HepG2 (cell line): ENCODE measurements around the gene EIF6. TPM values are rescaled to one million over a fixed set of nuclear protein-coding genes. Genes with fewer than 3 reads are reported as not detected.

Experiments
- ATAC-seq: fragments of 200-7000 bp; cut with Tn5 transposase; 3 replicates; pipeline ENCODE4 v1.9.1; 2020; ENCODE audit warnings: mild to moderate bottlenecking, moderate library complexity
- BruUV-seq: library from RNA; stranded (reverse); fragments of 400-500 nt; replicated peaks from 2 replicates; lab custom pipeline; 2021; lab: Mats Ljungman, UMichigan
- CTCF ChIA-PET: fragments of 300-600 bp; formaldehyde crosslinking; extraction: SDS; loops from one replicate; lab custom pipeline; 2021; ENCODE audit warnings: low total read pairs, inconsistent platforms, low intra/inter-chr PET ratio; lab: Yijun Ruan, JAX
- POLR2A ChIA-PET: fragments of 350-600 bp; sonication (Branson Sonifier 250); formaldehyde crosslinking; loops from one replicate; lab custom pipeline; 2020; ENCODE audit warnings: antibody characterized with exemption, inconsistent platforms; lab: Yijun Ruan, JAX
- DNase-seq: peaks from one replicate; pipeline ENCODE4 v3.0.0-alpha.2; 2015; ENCODE audit warnings: low spot score
- FAIRE-seq: peaks from 3 replicates; lab custom pipeline; 2011; peaks lifted over from hg19 to GRCh38; lab: Jason Lieb, UNC
- H2AFZ ChIP-seq: one replicate; pipeline ENCODE4 v1.6.1; 2011; ENCODE audit warnings: low read length, inconsistent platforms
- H3K27ac ChIP-seq: fragments of 300-600 bp; 3 replicates; pipeline ENCODE4 v1.8.0; 2011; ENCODE audit warnings: mixed run types, mild to moderate bottlenecking, mixed read lengths, low read length, inconsistent platforms; ENCODE audit not compliant: insufficient read depth; ENCODE audit errors: extremely low read length
- H3K27me3 ChIP-seq, 2 experiments: fragments of 200-600 bp in 1 of 2; 2 replicates in 1 of 2; 3 replicates in 1 of 2; pipeline versions ENCODE4 v1.6.0 to v1.8.0; 2011; ENCODE audit warnings: low read length in 2 of 2, mild to moderate bottlenecking in 2 of 2, moderate library complexity in 2 of 2, inconsistent platforms in 1 of 2; ENCODE audit not compliant: insufficient read depth in 2 of 2, control insufficient read depth in 1 of 2
- H3K36me3 ChIP-seq, 2 experiments: fragments of 200-600 bp in 1 of 2; replicated peaks in 1 of 2; 2 replicates in 1 of 2; 3 replicates in 1 of 2; pipeline versions ENCODE4 v1.5.1 to v1.8.0; 2011; ENCODE audit warnings: low read length in 2 of 2, inconsistent platforms in 1 of 2; ENCODE audit not compliant: insufficient read depth in 2 of 2, control insufficient read depth in 1 of 2
- H3K4me1 ChIP-seq: 2 replicates; pipeline ENCODE4 v1.5.1; 2012; ENCODE audit warnings: low read length, inconsistent platforms; ENCODE audit not compliant: insufficient read depth
- H3K4me2 ChIP-seq: 2 replicates; pipeline ENCODE4 v1.6.0; 2011; ENCODE audit warnings: low read depth, low read length, inconsistent platforms
- H3K4me3 ChIP-seq, 3 experiments: fragments of 200-600 bp in 1 of 3; sonication (generic), shearing (Covaris generic) in 1 of 3; replicated peaks in 1 of 3; 2 replicates each; pipeline ENCODE4 v1.5.1; 2011 to 2016; ENCODE audit warnings: low read length in 3 of 3, inconsistent platforms in 2 of 3, low read depth in 2 of 3, mild to moderate bottlenecking in 2 of 3, control low read depth in 1 of 3, mixed read lengths in 1 of 3; ENCODE audit not compliant: insufficient read depth in 1 of 3
- H3K79me2 ChIP-seq: one replicate; pipeline ENCODE4 v1.6.1; 2011; ENCODE audit warnings: low read length, inconsistent platforms; ENCODE audit not compliant: insufficient read depth
- H3K9ac ChIP-seq: 2 replicates; pipeline ENCODE4 v1.6.0; 2011; ENCODE audit warnings: mild to moderate bottlenecking, low read depth, low read length, inconsistent platforms; ENCODE audit not compliant: insufficient read depth
- H3K9me3 ChIP-seq: 2 replicates; pipeline ENCODE4 v1.5.1; 2012; ENCODE audit warnings: mild to moderate bottlenecking, low read length
- H4K20me1 ChIP-seq: 2 replicates; pipeline ENCODE4 v1.6.0; 2011; ENCODE audit warnings: inconsistent platforms, mild to moderate bottlenecking, low read length, moderate library complexity; ENCODE audit not compliant: insufficient read depth
- CCDC6 ChIP-seq: sonication (generic); formaldehyde crosslinking; IDR thresholded peaks from 2 replicates; pipeline ENCODE4 v1.8.1; 2022; ENCODE audit warnings: mild to moderate bottlenecking, missing genetic modification reagents, moderate library complexity
- ETV5 ChIP-seq: IDR thresholded peaks from 2 replicates; pipeline ENCODE4 v1.6.1; 2018; ENCODE audit warnings: missing biosample characterization, missing genetic modification reagents, inconsistent platforms, borderline replicate concordance
- HDAC2 ChIP-seq: sonication (generic); formaldehyde crosslinking; IDR thresholded peaks from 2 replicates; pipeline ENCODE4 v1.4.0; 2020; ENCODE audit warnings: missing genetic modification reagents
- HNRNPL ChIP-seq: fragments of 200-400 bp; formaldehyde crosslinking; IDR thresholded peaks from 2 replicates; pipeline ENCODE4 v1.6.1; 2017; ENCODE audit warnings: mild to moderate bottlenecking, low read depth, low read length
- NFE2L1 ChIP-seq: sonication (generic); formaldehyde crosslinking; IDR thresholded peaks from 2 replicates; pipeline ENCODE4 v1.4.0; 2020; ENCODE audit warnings: missing genetic modification reagents, mild to moderate bottlenecking, borderline replicate concordance
- ZNF589 ChIP-seq: sonication (generic); formaldehyde crosslinking; conservative IDR thresholded peaks from 2 replicates; pipeline ENCODE4 v1.8.0; 2022; ENCODE audit warnings: mild to moderate bottlenecking, moderate library complexity, missing genetic modification reagents
- ZNF709 ChIP-seq: sonication (generic); formaldehyde crosslinking; IDR thresholded peaks from 2 replicates; pipeline ENCODE4 v1.5.0; 2020; ENCODE audit warnings: mild to moderate bottlenecking, missing genetic modification reagents
- ZNF768 ChIP-seq: sonication (generic); formaldehyde crosslinking; IDR thresholded peaks from 2 replicates; pipeline ENCODE4 v1.4.0; 2020; ENCODE audit warnings: missing genetic modification reagents
- ZNF773 ChIP-seq: sonication (generic); formaldehyde crosslinking; IDR thresholded peaks from 2 replicates; pipeline ENCODE4 v1.4.0; 2020; ENCODE audit warnings: missing genetic modification reagents, borderline replicate concordance
- WGBS: methylation state at CpG from one replicate; pipeline ENCODE4 v1.1.6; 2017; ENCODE audit warnings: low lambda C conversion rate; 5-methylcytosine and 5-hydroxymethylcytosine counted together
- in situ Hi-C: cut with HindIII; loops from 2 replicates; pipeline ENCODE4 v1.10.0; 2017; ENCODE audit warnings: low pct_unique_long_range_greater_than_20kb; ENCODE audit not compliant: extremely low pct_ligation_motif_present
- intact Hi-C: fragments of 100-400 bp; cut with micrococcal nuclease; formaldehyde crosslinking; loops from one replicate; pipeline ENCODE4 v1.10.0; 2022; ENCODE audit not compliant: unreplicated experiment
- polyA plus RNA-seq, 8 experiments: library from polyadenylated mRNA; depleted of rRNA in 3 of 8; stranded (reverse) in 7 of 8; unstranded in 1 of 8; fragments of >200 nt; fragmentation: Illumina TruSeq in 4 of 8; extraction: Trizol in 4 of 8; gene quantifications; 2 replicates each; pipeline versions ENCODE4 v1.2.1 to v1.2.3, GENCODE V29; 2011 to 2016; ENCODE audit warnings: low read depth in 4 of 8, missing spikeins in 1 of 8, mixed read lengths in 1 of 8; ENCODE audit not compliant: insufficient read depth in 1 of 8
- total RNA-seq, 5 experiments: library from RNA; depleted of rRNA; stranded (reverse); fragments of >200 nt; fragmentation: Illumina TruSeq; extraction: Trizol; gene quantifications; 2 replicates each; pipeline ENCODE4 v1.2.3, GENCODE V29; 2016; ENCODE audit warnings: low read depth in 1 of 5
- TF ChIP-seq, protein P1 (sequence below): IDR thresholded peaks from 2 replicates; pipeline ENCODE4 v1.6.1; 2016; ENCODE audit warnings: low read depth, control low read depth
- TF ChIP-seq, protein P2 (sequence below): sonication (generic); formaldehyde crosslinking; IDR thresholded peaks from 2 replicates; pipeline ENCODE4 v1.4.0; 2020; ENCODE audit warnings: mild to moderate bottlenecking, missing genetic modification reagents
- TF ChIP-seq, protein P3 (sequence below): IDR thresholded peaks from 2 replicates; pipeline ENCODE4 v1.6.1; 2016; ENCODE audit warnings: control low read depth
- TF ChIP-seq, protein P4 (sequence below): IDR thresholded peaks from 2 replicates; pipeline ENCODE4 v1.6.1; 2012; ENCODE audit warnings: low read depth, low read length, improper control_type of control experiment
- TF ChIP-seq, protein P5 (sequence below): sonication (generic); formaldehyde crosslinking; IDR thresholded peaks from 2 replicates; pipeline ENCODE4 v1.4.0; 2020; ENCODE audit warnings: mild to moderate bottlenecking, low read depth, missing genetic modification reagents

The EIF6 gene
- total and polyA plus RNA-seq, 2 of the 13 experiments (the other 11 are each of a cell fraction or from before 2014, with no cell fraction given): 462 to 466 TPM

DNA sequence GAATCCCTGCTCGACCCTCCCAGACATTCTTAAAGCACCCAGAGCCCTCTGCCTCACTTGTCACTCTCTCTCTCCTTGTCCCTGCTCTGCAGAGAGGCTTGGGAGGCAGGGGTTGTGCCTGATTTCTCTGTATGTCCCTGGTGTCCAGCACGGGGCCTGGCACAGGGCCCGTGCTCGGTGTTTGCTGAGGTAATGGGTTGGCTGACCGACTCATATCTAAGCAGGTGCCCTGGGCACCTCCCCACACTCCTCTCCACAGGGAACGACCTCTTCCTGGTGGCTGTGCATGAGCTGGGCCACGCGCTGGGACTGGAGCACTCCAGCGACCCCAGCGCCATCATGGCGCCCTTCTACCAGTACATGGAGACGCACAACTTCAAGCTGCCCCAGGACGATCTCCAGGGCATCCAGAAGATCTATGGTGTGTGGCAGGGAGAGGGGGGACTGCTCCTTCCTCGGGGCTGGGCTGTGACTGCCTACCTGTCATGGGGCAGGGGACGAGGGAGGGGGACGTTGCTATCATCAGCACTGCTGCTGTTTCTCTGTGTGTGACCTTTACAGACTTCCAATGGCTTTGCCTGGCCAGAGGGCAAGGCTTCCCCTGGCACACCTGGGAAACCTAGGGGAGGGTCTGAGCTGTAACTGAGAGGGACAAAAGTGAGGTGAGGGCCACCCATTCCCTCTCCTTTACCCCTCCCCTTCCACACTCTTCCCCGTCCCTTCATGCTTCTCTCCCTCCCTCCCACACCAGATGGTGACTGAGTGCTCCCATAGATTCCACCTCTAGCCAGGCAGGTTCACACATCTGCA lies 20.8 kb downstream of the EIF6 start:
- no peaks in the 10 kb centered on the region for H3K36me3 ChIP-seq
- H3K79me2 ChIP-seq: no peaks in the 10 kb centered on the region
- 37% methylated on average over 17 of the region's 17 CpGs for WGBS
- BruUV-seq: TSS peak; percentile 83
- peak overlapping the region; percentile 36 for H3K27ac ChIP-seq
- H2AFZ ChIP-seq: peak overlapping the region; percentile 7
- no peaks in the 10 kb centered on the region for H3K9me3 ChIP-seq
- intact Hi-C loops: loop anchor here (1.0 to 5.0 kb wide), 2 partner anchors 167 to 286 kb away; no protein-coding TSS in a partner anchor
- H3K9ac ChIP-seq: peak overlapping the region; percentile 41
- H3K27me3 ChIP-seq: no peaks in the 10 kb centered on the region
- H4K20me1 ChIP-seq: no peaks in the 10 kb centered on the region
- H3K4me2 ChIP-seq: peak overlapping the region; percentile 77
- DNase-seq (peak; percentile 45), FAIRE-seq (no peak), ATAC-seq (peak; percentile 45)
- ChIA-PET CTCF (interaction anchor here (1.6 kb wide), 1 partner anchor 118 kb away, joined by 6 read pairs; no protein-coding TSS in a partner anchor), POLR2A (interaction anchor here (0.6 to 3.8 kb wide), 15 partner anchors 11 to 478 kb away, joined by 3 to 27 read pairs (median 4); partner anchors contain the start of genes ACSS2, CEP250, EDEM2 and EIF6)
- in situ Hi-C loops: loop anchor here (5.0 to 10.0 kb wide), 2 partner anchors 46 to 389 kb away; partner anchors contain the start of genes ACSS2 and GGT7
- peaks cover 34% of the 10 kb centered on the region for H3K4me1 ChIP-seq
- H3K4me3 ChIP-seq: peak overlapping the region; percentile 11 to 53 (median 44); a peak in 5 of 6 replicates
- no peak for TF ChIP-seq ETV5
- TF ChIP-seq, protein P1, sequence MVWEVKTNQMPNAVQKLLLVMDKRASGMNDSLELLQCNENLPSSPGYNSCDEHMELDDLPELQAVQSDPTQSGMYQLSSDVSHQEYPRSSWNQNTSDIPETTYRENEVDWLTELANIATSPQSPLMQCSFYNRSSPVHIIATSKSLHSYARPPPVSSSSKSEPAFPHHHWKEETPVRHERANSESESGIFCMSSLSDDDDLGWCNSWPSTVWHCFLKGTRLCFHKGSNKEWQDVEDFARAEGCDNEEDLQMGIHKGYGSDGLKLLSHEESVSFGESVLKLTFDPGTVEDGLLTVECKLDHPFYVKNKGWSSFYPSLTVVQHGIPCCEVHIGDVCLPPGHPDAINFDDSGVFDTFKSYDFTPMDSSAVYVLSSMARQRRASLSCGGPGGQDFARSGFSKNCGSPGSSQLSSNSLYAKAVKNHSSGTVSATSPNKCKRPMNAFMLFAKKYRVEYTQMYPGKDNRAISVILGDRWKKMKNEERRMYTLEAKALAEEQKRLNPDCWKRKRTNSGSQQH (CRISPR knock-in tag): peak; percentile 7; the same call in 1 of the 2 replicates
- TF ChIP-seq, protein P2, sequence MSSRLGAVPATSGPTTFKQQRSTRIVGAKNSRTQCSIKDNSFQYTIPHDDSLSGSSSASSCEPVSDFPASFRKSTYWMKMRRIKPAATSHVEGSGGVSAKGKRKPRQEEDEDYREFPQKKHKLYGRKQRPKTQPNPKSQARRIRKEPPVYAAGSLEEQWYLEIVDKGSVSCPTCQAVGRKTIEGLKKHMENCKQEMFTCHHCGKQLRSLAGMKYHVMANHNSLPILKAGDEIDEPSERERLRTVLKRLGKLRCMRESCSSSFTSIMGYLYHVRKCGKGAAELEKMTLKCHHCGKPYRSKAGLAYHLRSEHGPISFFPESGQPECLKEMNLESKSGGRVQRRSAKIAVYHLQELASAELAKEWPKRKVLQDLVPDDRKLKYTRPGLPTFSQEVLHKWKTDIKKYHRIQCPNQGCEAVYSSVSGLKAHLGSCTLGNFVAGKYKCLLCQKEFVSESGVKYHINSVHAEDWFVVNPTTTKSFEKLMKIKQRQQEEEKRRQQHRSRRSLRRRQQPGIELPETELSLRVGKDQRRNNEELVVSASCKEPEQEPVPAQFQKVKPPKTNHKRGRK (CRISPR knock-in tag): 0 out of 2 replicates have a peak, but pooled peaks have one; percentile 47
- TF ChIP-seq NFE2L1 (CRISPR knock-in tag): 0 out of 2 replicates have a peak, but pooled peaks have one; percentile 32
- TF ChIP-seq, protein P3, sequence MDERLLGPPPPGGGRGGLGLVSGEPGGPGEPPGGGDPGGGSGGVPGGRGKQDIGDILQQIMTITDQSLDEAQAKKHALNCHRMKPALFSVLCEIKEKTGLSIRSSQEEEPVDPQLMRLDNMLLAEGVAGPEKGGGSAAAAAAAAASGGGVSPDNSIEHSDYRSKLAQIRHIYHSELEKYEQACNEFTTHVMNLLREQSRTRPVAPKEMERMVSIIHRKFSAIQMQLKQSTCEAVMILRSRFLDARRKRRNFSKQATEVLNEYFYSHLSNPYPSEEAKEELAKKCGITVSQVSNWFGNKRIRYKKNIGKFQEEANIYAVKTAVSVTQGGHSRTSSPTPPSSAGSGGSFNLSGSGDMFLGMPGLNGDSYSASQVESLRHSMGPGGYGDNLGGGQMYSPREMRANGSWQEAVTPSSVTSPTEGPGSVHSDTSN (CRISPR knock-in tag): 0 out of 2 replicates have a peak, but pooled peaks have one; percentile 0
- no peak for TF ChIP-seq ZNF773
- no peak for TF ChIP-seq HDAC2
- TF ChIP-seq ZNF768 (CRISPR knock-in tag): peak; percentile 41; the same call in 1 of the 2 replicates
- TF ChIP-seq ZNF709 (CRISPR knock-in tag): no peak
- TF ChIP-seq, protein P4, sequence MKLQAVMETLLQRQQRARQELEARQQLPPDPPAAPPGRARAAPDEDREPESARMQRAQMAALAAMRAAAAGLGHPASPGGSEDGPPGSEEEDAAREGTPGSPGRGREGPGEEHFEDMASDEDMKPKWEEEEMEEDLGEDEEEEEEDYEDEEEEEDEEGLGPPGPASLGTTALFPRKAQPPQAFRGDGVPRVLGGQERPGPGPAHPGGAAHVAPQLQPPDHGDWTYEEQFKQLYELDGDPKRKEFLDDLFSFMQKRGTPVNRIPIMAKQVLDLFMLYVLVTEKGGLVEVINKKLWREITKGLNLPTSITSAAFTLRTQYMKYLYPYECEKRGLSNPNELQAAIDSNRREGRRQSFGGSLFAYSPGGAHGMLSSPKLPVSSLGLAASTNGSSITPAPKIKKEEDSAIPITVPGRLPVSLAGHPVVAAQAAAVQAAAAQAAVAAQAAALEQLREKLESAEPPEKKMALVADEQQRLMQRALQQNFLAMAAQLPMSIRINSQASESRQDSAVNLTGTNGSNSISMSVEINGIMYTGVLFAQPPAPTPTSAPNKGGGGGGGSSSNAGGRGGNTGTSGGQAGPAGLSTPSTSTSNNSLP: no peak
- 0 out of 2 replicates have a peak, but pooled peaks have one; percentile 59 for TF ChIP-seq ZNF589 (CRISPR knock-in tag)
- TF ChIP-seq, protein P5, sequence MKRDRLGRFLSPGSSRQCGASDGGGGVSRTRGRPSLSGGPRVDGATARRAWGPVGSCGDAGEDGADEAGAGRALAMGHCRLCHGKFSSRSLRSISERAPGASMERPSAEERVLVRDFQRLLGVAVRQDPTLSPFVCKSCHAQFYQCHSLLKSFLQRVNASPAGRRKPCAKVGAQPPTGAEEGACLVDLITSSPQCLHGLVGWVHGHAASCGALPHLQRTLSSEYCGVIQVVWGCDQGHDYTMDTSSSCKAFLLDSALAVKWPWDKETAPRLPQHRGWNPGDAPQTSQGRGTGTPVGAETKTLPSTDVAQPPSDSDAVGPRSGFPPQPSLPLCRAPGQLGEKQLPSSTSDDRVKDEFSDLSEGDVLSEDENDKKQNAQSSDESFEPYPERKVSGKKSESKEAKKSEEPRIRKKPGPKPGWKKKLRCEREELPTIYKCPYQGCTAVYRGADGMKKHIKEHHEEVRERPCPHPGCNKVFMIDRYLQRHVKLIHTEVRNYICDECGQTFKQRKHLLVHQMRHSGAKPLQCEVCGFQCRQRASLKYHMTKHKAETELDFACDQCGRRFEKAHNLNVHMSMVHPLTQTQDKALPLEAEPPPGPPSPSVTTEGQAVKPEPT (CRISPR knock-in tag): 0 out of 2 replicates have a peak, but pooled peaks have one; percentile 40
- TF ChIP-seq HNRNPL: 0 out of 2 replicates have a peak, but pooled peaks have one; percentile 43
- 0 out of 2 replicates have a peak, but pooled peaks have one; percentile 20 for TF ChIP-seq CCDC6
